Measurements from ENCODE around the gene BCAP31. TPM values are rescaled to one million over a fixed set of nuclear protein-coding genes. Genes with fewer than 3 reads are reported as not detected.

The BCAP31 gene
- total RNA-seq, 4 donors from 2014 or later, result 99.0 to 126 (median 114) TPM

DNA sequence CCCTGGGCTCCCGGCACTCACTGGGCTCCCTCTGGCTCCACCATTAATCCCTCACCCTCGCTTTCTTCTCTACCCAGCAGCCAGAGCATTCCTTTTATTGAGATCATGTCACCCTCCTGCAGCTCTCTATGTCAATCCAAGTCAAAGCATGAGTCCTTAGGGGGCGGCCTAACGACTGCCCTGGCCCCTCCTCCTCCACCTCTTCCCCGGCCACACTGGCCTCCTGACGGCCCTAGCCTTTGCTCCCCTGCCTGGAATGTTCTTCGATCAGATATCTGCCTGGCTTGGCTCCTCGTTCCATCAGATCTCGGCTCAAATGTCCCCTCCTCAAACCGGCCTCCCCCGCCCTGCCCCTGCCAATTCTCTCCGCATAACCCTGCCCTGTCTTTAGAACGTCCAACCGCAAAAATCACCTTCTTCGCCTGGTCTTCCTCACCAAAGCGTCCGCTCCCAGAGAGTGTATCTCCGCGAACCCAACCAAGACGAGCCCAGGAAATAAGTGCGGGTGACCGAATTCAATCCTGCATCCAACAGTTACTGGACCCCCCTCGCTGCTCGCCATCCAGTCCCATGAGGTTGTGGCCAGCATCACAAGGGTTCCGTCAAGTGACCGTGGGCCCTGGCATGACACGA, 49.9 kb downstream of the BCAP31 start:
- Histone ChIP-seq H3K36me3 (no peaks in the 10 kb centered on the region), H3K9me3 (no peaks in the 10 kb centered on the region), H3K27ac (no peak overlapping the region), H3K27me3 (peaks cover 0 to 50% of the 10 kb centered on the region in 2 donors), H3K4me3 (no peak overlapping the region), H3K4me1 (no peaks in the 10 kb centered on the region)
- no peak for DNase-seq (ENCODE audit: low spot score in 2 of 2)
- no peak for TF ChIP-seq POLR2A (IDR thresholded peaks at IDR 0.05)
- WGBS, 2 donors, result 66 to 77% methylated on average over 22 to 27 of the region's 27 CpGs

DNA sequence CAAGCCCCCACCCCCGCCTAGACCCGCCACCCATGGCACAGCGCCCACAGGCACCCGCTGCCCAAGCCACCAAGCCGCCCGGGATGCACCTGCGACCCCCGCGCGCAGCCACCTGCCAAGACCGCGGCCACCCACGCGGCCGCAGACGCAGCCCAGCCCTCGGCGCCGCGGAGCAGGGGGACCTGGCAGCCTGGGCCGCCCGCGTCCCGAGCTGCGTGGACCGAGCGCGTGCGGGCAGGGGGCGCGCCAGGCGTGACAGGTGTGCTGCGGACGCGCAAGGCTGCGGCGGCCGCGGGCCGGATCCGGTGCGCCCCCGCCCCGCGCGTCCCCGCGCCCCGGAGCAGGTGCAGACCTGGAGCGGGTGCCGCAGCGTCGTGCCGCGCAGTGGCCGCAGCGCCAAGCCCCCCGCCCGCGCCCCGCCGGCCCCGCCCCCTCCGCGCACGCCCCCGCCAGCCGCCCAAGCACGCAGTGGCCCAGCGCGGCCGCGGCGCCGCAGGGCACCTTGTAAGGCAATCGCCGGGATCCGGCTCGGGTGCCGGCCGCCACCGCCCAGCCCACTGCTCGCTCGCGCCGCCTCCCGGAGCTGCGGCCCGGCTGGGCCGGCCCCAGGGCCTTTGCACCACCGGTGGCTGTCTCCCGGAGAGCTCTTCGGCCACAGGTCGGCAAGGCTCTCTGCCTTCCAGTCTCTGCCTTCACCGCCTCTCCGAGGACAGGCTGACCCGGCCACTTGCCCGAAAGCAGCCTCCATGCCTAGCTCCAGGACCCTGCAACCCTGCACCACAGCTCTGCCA, 50.6 kb downstream of the BCAP31 start, which contains the start of gene PNCK:
Gene PNCK, minus strand, starts transcription at position 386 of the 791 bp plus-strand sequence. CDS start 737 bp downstream, outside the sequence.
- H3K27me3 ChIP-seq, result peaks cover 0 to 50% of the 10 kb centered on the region in 2 donors
- no peak for DNase-seq (ENCODE audit: low spot score in 2 of 2)
- no peak within 1 kb of the TSS for H3K4me3 ChIP-seq
- H3K27ac ChIP-seq, result no peak within 1 kb of the TSS
- H3K36me3 ChIP-seq, result no peaks in the 10 kb centered on the region
- 29 to 45% methylated on average over 16 to 59 of the region's 98 CpGs for WGBS, 2 donors
- H3K9me3 ChIP-seq, result no peaks in the 10 kb centered on the region
- TF ChIP-seq, protein P1, sequence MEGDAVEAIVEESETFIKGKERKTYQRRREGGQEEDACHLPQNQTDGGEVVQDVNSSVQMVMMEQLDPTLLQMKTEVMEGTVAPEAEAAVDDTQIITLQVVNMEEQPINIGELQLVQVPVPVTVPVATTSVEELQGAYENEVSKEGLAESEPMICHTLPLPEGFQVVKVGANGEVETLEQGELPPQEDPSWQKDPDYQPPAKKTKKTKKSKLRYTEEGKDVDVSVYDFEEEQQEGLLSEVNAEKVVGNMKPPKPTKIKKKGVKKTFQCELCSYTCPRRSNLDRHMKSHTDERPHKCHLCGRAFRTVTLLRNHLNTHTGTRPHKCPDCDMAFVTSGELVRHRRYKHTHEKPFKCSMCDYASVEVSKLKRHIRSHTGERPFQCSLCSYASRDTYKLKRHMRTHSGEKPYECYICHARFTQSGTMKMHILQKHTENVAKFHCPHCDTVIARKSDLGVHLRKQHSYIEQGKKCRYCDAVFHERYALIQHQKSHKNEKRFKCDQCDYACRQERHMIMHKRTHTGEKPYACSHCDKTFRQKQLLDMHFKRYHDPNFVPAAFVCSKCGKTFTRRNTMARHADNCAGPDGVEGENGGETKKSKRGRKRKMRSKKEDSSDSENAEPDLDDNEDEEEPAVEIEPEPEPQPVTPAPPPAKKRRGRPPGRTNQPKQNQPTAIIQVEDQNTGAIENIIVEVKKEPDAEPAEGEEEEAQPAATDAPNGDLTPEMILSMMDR (IDR thresholded peaks at IDR 0.05), result no peak
- TF ChIP-seq EP300 (IDR thresholded peaks at IDR 0.05) (no peak), POLR2A (IDR thresholded peaks at IDR 0.05) (no peak)
- H3K4me1 ChIP-seq, result no peaks in the 10 kb centered on the region

DNA sequence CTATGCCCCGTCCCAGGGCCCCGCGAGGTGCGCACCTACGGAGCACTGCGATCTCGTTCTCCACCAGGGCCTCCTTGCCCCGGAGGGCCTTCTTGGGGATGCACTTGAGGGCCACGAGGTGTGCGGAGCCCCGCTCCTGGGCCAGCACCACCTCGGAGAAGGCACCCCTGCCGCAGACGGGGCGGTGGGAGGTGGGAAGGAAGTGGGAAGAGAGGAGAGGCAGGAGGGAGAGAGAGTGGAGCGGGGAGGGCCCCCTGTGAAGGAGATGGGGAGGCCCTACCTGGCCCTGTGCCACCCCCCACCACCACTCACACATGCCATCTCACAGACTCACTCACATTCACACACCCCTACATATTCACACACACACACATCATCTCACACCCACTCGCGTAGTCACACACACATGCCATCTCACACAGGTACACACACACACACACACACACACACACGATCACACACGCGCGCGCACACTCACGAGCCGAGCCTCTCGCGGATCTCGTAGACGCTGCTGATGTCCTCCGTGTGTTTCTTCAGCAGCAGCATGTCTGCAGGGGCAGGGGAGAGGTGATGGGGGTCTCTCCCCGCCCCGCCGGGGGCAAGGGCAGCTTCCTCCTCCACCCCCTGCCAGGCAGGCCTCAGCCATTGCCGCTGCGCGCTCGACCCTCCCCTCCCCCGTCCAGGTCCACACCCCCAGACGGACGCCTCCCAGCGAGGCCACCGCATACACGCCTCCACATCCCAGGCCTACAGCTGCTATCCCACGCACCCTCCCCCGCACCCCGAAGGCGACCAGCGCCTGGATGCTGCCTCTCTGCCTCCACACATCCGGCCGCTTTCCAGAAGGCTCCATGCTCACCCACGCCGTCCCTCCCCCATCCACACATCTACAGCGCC, 51.4 kb downstream of the BCAP31 start:
- H3K27me3 ChIP-seq, result peaks cover 0 to 50% of the 10 kb centered on the region in 2 donors
- TF ChIP-seq, protein P1 (IDR thresholded peaks at IDR 0.05), result no peak
- TF ChIP-seq EP300 (IDR thresholded peaks at IDR 0.05), result no peak
- TF ChIP-seq POLR2A (IDR thresholded peaks at IDR 0.05), result no peak
- 69 to 74% methylated on average over 20 to 52 of the region's 53 CpGs for WGBS, 2 donors
- H3K4me1 ChIP-seq, result no peaks in the 10 kb centered on the region
- H3K9me3 ChIP-seq, result no peaks in the 10 kb centered on the region
- no peak for DNase-seq (ENCODE audit: low spot score in 2 of 2)
- no peak overlapping the region for H3K27ac ChIP-seq
- no peaks in the 10 kb centered on the region for H3K36me3 ChIP-seq
- no peak overlapping the region for H3K4me3 ChIP-seq

DNA sequence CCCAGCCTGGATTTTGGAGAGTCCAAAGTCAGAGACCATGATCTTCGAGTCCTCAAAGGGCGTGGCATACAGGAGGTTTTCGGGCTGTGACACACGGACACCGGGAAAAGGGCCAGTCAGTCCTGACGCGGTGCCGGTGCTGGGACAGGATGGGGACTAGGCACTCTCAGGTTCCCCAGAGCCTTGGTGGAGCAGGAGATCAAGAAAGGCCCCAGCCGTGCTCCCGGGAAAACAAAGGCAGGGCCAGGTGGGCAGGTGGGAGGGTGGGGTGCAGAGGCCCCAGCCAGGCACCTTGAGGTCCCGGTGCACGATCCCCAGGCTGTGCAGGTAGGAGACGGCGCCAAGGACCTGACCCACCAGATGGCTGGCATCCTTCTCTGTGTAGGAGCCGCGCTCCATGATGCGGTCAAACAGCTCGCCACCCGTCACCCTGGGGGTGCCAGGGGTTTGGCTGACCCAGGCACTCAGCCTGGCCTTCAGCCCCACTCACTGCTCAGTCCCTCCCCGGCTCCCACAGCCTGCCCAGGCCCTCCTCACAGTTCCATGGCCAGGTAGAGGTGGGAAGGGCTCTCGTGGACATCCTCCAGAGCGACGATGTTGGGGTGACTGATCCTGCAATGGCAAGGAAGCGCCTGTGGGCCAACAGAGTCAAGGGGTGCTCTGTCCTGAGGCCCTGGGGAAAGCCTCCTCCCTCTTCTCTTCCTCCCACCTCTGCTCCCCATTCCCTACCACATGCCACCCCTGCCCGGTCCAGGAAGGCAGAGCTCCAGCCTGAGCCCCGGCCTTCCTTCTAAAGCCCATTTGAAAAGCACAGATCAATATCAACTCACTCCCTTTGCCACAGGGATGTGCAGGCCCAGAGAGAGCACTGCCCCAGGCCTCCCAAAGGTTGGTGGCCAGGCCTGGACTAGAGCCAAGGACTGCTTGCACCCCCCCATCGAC, 52.3 kb downstream of the BCAP31 start:
- 90 to 95% methylated on average over 11 to 20 of the region's 27 CpGs for WGBS, 2 donors
- no peaks in the 10 kb centered on the region for H3K9me3 ChIP-seq
- H3K27ac ChIP-seq, result no peak overlapping the region
- no peak for DNase-seq (ENCODE audit: low spot score in 2 of 2)
- H3K4me3 ChIP-seq, result no peak overlapping the region
- no peak for TF ChIP-seq POLR2A (IDR thresholded peaks at IDR 0.05)
- H3K4me1 ChIP-seq, result no peaks in the 10 kb centered on the region
- no peaks in the 10 kb centered on the region for H3K36me3 ChIP-seq
- peaks cover 0 to 58% of the 10 kb centered on the region in 2 donors for H3K27me3 ChIP-seq

DNA sequence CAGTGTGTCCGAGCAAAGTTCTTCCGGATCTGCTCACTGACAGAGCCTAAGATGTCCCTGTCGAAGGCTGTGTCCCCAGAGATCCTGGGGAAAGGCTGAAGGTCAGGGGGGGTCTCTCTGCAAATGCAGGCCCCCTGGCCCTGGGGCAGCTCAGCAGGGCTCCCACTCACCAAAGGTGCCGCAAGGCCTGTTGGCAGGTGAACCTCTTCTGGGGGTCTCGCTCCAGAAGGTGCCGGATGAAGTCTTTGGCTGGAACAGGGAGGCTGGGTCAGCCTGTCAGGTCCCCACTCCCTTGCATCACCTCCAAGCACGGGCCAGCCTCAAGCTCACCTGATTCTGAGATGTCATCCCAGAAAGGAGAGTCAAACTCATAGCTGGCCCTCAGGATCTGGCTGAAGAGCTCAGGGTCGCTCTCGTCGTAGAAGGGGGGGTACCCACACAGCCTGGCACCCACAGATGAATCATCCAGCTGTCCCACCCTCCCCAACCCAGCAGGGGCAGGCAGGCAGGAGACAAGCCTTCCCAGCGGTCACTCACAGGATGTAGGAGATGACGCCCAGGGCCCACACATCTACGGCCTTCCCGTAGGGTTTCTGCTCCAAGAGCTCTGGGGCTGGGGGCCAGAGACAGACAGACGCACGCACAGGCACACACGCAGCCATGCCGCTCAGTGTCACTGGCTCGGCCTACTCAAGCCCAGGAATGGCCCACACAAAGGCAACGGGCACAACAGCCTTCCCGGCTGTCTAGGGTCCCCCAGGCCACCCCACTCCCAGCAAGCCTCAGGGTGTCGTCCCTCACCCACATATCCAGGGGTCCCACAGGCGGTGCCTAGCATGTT, 53.2 kb downstream of the BCAP31 start:
- TF ChIP-seq, protein P1 (IDR thresholded peaks at IDR 0.05), result no peak
- no peak for TF ChIP-seq EP300 (IDR thresholded peaks at IDR 0.05)
- no peak for TF ChIP-seq POLR2A (IDR thresholded peaks at IDR 0.05)
- Histone ChIP-seq H3K4me3 (no peak overlapping the region), H3K36me3 (no peaks in the 10 kb centered on the region), H3K27me3 (peaks cover 0 to 63% of the 10 kb centered on the region in 2 donors), H3K9me3 (no peaks in the 10 kb centered on the region), H3K4me1 (no peaks in the 10 kb centered on the region), H3K27ac (no peak overlapping the region)
- DNase-seq (ENCODE audit: low spot score in 2 of 2), result no peak
- 75 to 89% methylated on average over 2 to 14 of the region's 23 CpGs for WGBS, 2 donors

Data from tibial nerve (tissue), 4 donors.